Endothelial cell of coronary artery (primary cell): Measurements from ENCODE around the gene C1QTNF12. TPM values are rescaled to one million over a fixed set of nuclear protein-coding genes. Genes with fewer than 3 reads are reported as not detected.

ENCODE experiments used
- total RNA-seq: library from RNA; depleted of rRNA; stranded (reverse); fragments of >200 nt; gene quantifications from 2 replicates; pipeline ENCODE4 v1.2.3, GENCODE V29; 2014

The C1QTNF12 gene, protein sequence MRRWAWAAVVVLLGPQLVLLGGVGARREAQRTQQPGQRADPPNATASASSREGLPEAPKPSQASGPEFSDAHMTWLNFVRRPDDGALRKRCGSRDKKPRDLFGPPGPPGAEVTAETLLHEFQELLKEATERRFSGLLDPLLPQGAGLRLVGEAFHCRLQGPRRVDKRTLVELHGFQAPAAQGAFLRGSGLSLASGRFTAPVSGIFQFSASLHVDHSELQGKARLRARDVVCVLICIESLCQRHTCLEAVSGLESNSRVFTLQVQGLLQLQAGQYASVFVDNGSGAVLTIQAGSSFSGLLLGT
- 0.45 and 0.85 TPM in 2 replicates for total RNA-seq

DNA sequence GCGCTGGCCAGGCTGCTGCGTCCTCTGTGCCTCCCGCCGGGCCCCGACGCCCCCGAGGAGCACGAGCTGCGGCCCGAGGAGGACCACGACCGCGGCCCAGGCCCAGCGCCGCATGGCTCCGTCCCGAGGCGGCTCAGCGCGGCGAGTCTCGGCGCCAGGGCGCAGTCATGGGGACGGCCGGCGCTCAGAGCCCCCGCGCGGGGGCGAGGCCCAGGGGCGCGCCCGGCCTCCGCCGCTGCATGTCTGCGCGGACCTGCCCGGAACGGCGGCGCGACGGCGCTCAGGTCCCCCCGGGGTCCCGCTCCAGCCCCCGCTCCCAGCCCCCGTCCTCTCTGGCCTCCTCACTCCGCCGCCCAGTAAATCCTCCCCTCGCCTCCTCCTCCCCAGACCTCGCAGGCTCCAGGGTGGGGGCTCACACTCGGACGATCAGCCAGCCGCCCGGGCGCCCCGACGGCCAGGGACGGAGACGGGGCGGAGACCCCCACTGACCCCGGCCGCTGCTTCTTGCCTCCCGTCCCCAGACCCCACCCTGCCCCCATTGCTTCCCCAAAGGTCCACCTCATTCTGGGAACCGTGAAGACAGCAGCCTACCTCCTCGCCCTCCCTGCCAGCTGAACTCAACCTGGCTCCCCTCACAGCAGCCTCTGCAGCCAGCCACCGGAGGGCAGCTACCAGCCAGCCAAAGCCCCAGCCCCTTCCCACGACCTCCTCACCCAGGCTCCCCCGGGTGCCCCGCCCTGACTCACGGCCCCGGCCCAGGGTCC lies at the start of gene C1QTNF12:
C1QTNF12 (minus strand) TSS at position 146 of the 764 bp plus-strand sequence; CDS start at position 114, 32 bp downstream.

DNA sequence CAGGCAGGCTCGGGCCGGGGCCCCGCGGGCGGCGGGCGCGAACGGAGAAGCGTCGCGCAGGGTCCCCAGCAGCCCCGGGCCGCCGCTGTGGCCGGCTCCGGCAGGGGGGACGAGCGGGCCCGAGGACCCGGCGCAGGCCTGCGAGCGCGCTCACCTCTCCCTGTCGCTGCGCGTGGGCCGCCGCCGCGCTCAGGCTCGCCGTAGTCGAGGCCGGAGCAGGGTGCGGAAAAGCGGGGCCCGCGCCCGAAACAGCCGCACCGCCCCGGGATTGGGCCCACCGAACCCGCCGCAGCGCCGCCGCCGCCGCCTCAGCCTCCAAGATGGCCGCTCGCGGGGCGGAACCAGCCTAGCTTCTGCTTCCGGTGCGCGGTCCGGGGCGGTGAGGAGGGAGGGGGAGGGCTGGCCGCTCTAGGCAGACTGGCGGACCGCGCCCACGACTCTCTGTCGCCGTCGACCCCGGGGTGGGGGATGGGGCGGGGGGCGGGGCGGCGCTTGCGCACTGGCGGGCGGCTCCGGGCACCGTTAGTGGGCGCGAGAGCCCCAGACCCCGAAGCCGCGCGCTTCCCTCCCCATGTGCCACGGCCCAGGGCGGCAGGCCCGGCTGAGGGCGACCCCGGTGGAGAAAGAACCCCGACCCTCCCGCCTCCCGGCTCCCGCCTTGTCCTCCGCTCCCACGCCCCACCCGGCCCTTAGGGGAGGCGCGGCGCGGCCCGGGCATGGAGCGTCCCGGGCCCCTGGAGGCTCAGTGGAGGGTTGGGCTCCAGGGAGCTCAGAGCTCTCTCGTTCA lies 27.2 kb upstream of the C1QTNF12 start, which contains the start of gene UBE2J2:
UBE2J2 (minus strand) TSS at position 343 of the 787 bp plus-strand sequence. CDS start 5,862 bp downstream, outside the sequence.

DNA sequence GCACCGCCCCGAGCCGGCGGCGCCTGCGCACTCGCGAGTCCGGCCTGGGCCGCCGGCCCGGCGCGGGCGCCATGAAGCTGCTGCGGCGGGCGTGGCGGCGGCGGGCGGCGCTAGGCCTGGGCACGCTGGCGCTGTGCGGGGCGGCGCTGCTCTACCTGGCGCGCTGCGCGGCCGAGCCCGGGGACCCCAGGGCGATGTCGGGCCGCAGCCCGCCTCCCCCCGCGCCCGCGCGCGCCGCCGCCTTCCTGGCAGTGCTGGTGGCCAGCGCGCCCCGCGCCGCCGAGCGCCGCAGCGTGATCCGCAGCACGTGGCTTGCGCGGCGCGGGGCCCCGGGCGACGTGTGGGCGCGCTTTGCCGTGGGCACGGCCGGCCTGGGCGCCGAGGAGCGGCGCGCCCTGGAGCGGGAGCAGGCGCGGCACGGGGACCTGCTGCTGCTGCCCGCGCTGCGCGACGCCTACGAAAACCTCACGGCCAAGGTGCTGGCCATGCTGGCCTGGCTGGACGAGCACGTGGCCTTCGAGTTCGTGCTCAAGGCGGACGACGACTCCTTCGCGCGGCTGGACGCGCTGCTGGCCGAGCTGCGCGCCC lies 14.2 kb downstream of the C1QTNF12 start, which contains the start of gene B3GALT6:
B3GALT6 (plus strand) TSS at position 30 of the 588 bp plus-strand sequence; CDS start at position 72, 42 bp downstream.

DNA sequence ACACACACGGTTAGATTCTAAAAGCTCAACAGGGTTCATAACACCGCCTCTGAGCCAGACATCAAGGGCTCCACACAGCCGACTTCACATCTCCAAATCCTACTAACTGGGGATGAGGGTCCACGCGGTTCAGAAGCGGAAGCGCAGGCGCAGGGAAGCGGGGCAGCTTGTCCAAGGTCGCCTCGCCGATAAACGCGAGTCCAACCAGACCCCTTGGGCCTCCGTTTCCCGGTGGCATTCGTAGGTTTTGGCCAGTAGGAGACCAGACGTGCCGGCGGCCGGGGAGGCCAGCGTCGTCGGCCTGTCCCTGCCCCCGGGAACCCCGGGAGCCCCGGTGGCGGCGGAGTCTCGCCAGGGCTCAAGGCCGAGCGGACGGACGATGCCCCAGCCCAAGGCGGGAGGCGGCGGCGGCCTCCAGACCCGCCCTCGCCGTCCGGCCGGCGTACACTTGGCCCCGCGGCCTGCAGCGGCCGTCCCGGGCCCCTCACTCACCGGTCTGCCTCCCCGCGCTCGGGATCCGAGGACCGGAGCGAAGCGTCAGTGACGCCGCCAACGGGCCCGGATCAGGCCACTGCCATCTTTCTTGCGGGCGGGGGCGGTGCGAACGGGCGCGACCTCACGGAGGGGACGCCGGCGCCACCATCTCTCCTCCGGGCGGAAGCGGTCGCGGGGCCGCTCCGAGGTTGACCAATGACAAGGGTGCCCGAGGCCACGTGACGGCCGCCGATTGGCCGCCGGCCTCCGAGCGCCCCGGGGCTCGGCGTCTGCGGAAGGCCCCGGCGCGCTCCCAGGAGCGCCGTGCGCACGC lies 14.9 kb downstream of the C1QTNF12 start, which contains the start of gene SDF4:
SDF4 (minus strand) TSS at position 602 of the 808 bp plus-strand sequence. CDS start 3,229 bp downstream, outside the sequence.

DNA sequence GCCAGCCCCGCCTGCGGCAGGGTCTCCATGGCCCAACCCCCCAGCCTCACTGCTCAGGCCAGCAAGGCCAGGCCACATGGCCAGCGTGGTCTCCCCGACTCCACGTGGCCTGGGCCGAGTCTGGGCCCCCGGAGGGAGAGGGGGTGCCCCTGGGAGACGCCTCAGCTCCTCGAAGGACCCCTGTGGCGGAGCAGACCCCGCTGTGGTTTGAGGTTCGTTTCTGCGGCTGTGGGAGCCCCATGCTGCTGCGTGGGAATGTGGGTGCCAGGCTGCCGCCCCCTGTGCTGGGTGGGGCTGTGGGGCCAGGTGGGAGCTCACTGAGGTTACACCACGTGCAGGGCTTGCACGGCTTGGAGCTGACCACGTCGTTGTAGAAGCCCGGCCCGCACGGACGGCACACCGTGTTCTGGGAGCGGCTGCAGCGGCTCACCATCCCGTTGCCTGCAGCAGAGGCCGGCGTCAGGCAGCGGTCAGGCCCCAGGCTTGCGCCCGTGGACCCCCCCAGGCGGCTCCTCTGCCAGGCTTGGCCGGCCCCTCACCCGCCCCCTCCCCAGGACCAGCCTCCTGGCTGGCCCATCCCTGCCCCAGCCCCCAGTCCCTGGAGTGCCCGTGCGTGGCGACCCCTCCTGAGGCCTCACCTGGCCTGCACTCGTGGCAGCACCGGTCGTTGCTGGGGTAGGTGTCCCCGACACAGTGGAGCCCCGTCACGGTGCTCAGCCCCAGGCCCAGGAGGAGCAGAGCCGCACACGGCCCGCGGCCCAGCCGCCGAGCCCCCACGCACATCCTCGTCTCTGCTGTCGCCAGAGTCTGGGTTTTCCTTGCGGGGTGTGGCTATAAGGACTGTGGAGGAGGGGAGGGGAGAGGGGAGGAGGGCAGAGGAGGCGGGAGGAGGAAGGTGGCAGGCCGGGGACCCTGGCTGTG lies 32.9 kb downstream of the C1QTNF12 start, which contains the start of gene TNFRSF4:
TNFRSF4 (minus strand) TSS at position 809 of the 921 bp plus-strand sequence; CDS start at position 783, 26 bp downstream.

DNA sequence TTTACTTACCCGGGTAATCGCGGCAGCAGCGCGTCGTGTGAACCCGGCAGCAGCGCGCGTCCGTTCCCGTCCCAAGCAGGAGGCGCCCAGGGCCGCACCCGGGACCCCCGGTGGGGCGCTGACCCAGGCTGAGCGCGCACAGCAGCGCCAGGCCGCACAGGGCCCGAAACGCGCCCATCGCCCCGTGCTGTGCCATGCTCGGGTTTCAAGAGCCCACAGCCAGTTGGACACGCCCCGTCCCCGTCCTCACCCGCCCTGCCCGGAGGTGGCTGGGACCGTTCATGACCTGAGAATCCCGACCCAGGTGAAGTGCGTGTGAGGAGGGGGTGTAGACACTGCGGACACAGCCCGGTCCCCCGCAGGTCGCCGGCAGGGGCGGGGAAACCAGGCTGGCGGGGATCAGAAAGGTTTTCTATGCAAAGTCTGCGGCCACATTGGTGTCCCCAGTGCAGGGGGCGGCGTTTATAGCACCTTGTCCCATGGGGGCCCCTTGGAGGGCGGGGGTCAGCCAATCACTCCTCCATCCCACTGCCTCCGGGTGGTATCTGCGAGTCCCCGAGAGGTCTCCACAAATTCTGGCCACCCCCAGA lies 40.1 kb downstream of the C1QTNF12 start, which contains the start of gene TNFRSF18:
TNFRSF18 (minus strand) TSS at position 217 of the 590 bp plus-strand sequence; CDS start at position 196, 21 bp downstream.

Other genes with a start within 250 kb of the C1QTNF12 start
- 17.0 and 31.4 TPM in 2 replicates for gene HES4, start 246.6 kb downstream of the C1QTNF12 start, total RNA-seq
- 135 and 185 TPM in 2 replicates for gene ISG15, start 233.2 kb downstream of the C1QTNF12 start, total RNA-seq
- 79.1 and 125 TPM in 2 replicates for gene AGRN, start 226.6 kb downstream of the C1QTNF12 start, total RNA-seq
- gene RNF223, start 172.4 kb downstream of the C1QTNF12 start, total RNA-seq, result not detected in 2 replicates
- gene C1orf159, start 130.6 kb downstream of the C1QTNF12 start, total RNA-seq, result 4.3 and 5.5 TPM in 2 replicates
- gene TTLL10, start 72.8 kb downstream of the C1QTNF12 start, total RNA-seq, result not detected in 2 replicates
- gene TNFRSF18, start 40.1 kb downstream of the C1QTNF12 start, total RNA-seq, result 0.28 TPM in 1 of 2 replicates, not detected in the other
- 0.63 and 1.6 TPM in 2 replicates for gene TNFRSF4, start 32.6 kb downstream of the C1QTNF12 start, total RNA-seq
- 91.0 and 126 TPM in 2 replicates for gene SDF4, start 14.7 kb downstream of the C1QTNF12 start, total RNA-seq
- gene B3GALT6, start 14.5 kb downstream of the C1QTNF12 start, total RNA-seq, result 23.4 and 30.0 TPM in 2 replicates
- 31.8 and 39.7 TPM in 2 replicates for gene UBE2J2, start 27.1 kb upstream of the C1QTNF12 start, total RNA-seq
- 0.27 and 0.66 TPM in 2 replicates for gene SCNN1D, start 33.7 kb upstream of the C1QTNF12 start, total RNA-seq
- gene ACAP3, start 61.2 kb upstream of the C1QTNF12 start, total RNA-seq, result 22.7 and 37.0 TPM in 2 replicates
- gene PUSL1, start 61.9 kb upstream of the C1QTNF12 start, total RNA-seq, result 12.5 and 13.0 TPM in 2 replicates
- 71.9 and 89.6 TPM in 2 replicates for gene INTS11, start 77.9 kb upstream of the C1QTNF12 start, total RNA-seq
- gene CPTP, start 78.1 kb upstream of the C1QTNF12 start, total RNA-seq, result 11.4 and 11.6 TPM in 2 replicates
- 0.18 and 0.19 TPM in 2 replicates for gene TAS1R3, start 84.6 kb upstream of the C1QTNF12 start, total RNA-seq
- gene DVL1, start 102.7 kb upstream of the C1QTNF12 start, total RNA-seq, result 41.9 and 101 TPM in 2 replicates
- 0.63 and 6.3 TPM in 2 replicates for gene MXRA8, start 111.8 kb upstream of the C1QTNF12 start, total RNA-seq
- gene AURKAIP1, start 128.5 kb upstream of the C1QTNF12 start, total RNA-seq, result 91.8 and 109 TPM in 2 replicates
- 80.2 and 143 TPM in 2 replicates for gene CCNL2, start 152.6 kb upstream of the C1QTNF12 start, total RNA-seq
- 103 and 128 TPM in 2 replicates for gene MRPL20, start 160.6 kb upstream of the C1QTNF12 start, total RNA-seq
- under 0.01 and 0.09 TPM in 2 replicates for gene ANKRD65, start 174.6 kb upstream of the C1QTNF12 start, total RNA-seq
- 4.4 and 11.1 TPM in 2 replicates for gene VWA1, start 189.0 kb upstream of the C1QTNF12 start, total RNA-seq
- gene ATAD3C, start 203.0 kb upstream of the C1QTNF12 start, total RNA-seq, result under 0.01 TPM in 1 of 2 replicates, not detected in the other
- gene ATAD3B, start 225.0 kb upstream of the C1QTNF12 start, total RNA-seq, result 16.4 and 26.7 TPM in 2 replicates